Sigmoid colon (tissue), 7 donors: ENCODE results near the gene DNAJB7. TPM values are rescaled to one million over a fixed set of nuclear protein-coding genes. Genes with fewer than 3 reads are reported as not detected.

Experiments
- DNase-seq: peaks from one replicate; pipeline ENCODE4 v3.0.0-alpha.2; 2019
- H3K27ac ChIP-seq, 4 donors: fragments of 200-600 bp; sonication (generic); one replicate each; pipeline ENCODE4 v1.5.1; 2016 to 2019; ENCODE audit warnings: mild to moderate bottlenecking in 1 of 4
- H3K27me3 ChIP-seq, 3 donors: fragments of 200-600 bp; sonication (generic); one replicate each; pipeline ENCODE4 v1.5.1; 2019; ENCODE audit warnings: mild to moderate bottlenecking in 1 of 3
- H3K36me3 ChIP-seq, 4 donors: fragments of 200-600 bp; sonication (generic); one replicate each; pipeline ENCODE4 v1.5.1; 2016 to 2019
- H3K4me1 ChIP-seq, 4 donors: fragments of 200-600 bp; sonication (generic); one replicate each; pipeline ENCODE4 v1.5.1; 2017 to 2019
- H3K4me3 ChIP-seq, 4 donors: fragments of 200-600 bp; sonication (generic); one replicate each; pipeline ENCODE4 v1.5.1; 2017 to 2019; ENCODE audit warnings: mild to moderate bottlenecking in 2 of 4, moderate library complexity in 1 of 4
- H3K9me3 ChIP-seq, 4 donors: fragments of 200-600 bp in 3 of 4; sonication (generic) in 3 of 4; one replicate each; pipeline versions ENCODE4 v1.5.1 to v1.6.1; 2013 to 2019
- CTCF ChIP-seq, 4 experiments: fragments of 450-650 bp in 3 of 4; fragments of 200-600 bp in 1 of 4; IDR thresholded peaks; one replicate each; pipeline ENCODE4 v1.5.1; 2016 to 2019; ENCODE audit warnings: antibody characterized with exemption in 4 of 4, mild to moderate bottlenecking in 3 of 4, moderate library complexity in 2 of 4
- EP300 ChIP-seq, 4 donors: sonication (generic); formaldehyde crosslinking; IDR thresholded peaks; one replicate each; pipeline ENCODE4 v1.6.1; 2017; ENCODE audit warnings: antibody characterized with exemption in 4 of 4
- POLR2A ChIP-seq, 2 donors: fragments of 450-650 bp; IDR thresholded peaks; one replicate each; pipeline ENCODE4 v1.6.1; 2016; ENCODE audit warnings: antibody characterized with exemption in 2 of 2, mild to moderate bottlenecking in 2 of 2, moderate library complexity in 2 of 2
- POLR2AphosphoS5 ChIP-seq, 4 donors: sonication (generic); formaldehyde crosslinking; IDR thresholded peaks; one replicate each; pipeline ENCODE4 v1.6.1; 2017; ENCODE audit warnings: antibody characterized with exemption in 4 of 4
- WGBS, 2 donors: extraction: QIAGEN DNeasy Blood & Tissue Kit; methylation state at CpG; one replicate each; pipeline ENCODE4 v1.1.7; 2013; 5-methylcytosine and 5-hydroxymethylcytosine counted together
- intact Hi-C: fragments of 100-400 bp; cut with DNase I; formaldehyde crosslinking; loops from one replicate; pipeline ENCODE4 v1.15.1; 2023
- polyA plus RNA-seq, 3 donors: library from polyadenylated mRNA; stranded (reverse); fragments of 200-250 nt; gene quantifications; one replicate each; pipeline ENCODE4 v1.2.3, GENCODE V29; 2013
- total RNA-seq, 4 donors: library from RNA; depleted of rRNA; stranded (reverse); fragments of >200 nt; gene quantifications; one replicate each; pipeline ENCODE4 v1.1.0, GENCODE V29; 2016
- donor health status: healthy with polysubstance abuse.
- donor health status: Bipolar disorder and iron deficiency.
- donor health status: healthy.

DNAJB7 gene
- total and polyA plus RNA-seq, 7 donors = 0.07 to 0.60 TPM; not detected in 5

- H3K27me3 ChIP-seq = no peaks in the 10 kb centered on the region
- intact Hi-C loops = loop anchor here (5.0 kb wide), 2 partner anchors 38 to 137 kb away; partner anchors contain the start of genes ST13 and XPNPEP3
- WGBS, 2 donors = 5 to 10% methylated on average over 4 of the region's 4 CpGs
- no peak for DNase-seq
- H3K36me3 ChIP-seq = peaks cover 0 to 22% (median 3%) of the 10 kb centered on the region in 4 donors
- peak overlapping the region; percentile 78 to 82 (median 82) for H3K27ac ChIP-seq
- no peak for TF ChIP-seq POLR2A (IDR thresholded peaks at IDR 0.05)
- TF ChIP-seq POLR2AphosphoS5 (IDR thresholded peaks at IDR 0.05) = no peak
- no peak for TF ChIP-seq CTCF (IDR thresholded peaks at IDR 0.05)
- TF ChIP-seq EP300 (IDR thresholded peaks at IDR 0.05) = no peak
- H3K9me3 ChIP-seq = no peaks in the 10 kb centered on the region
- H3K4me3 ChIP-seq = peak overlapping the region; percentile 79 to 88 (median 86)
- peaks cover 0 to 29% (median 26%) of the 10 kb centered on the region in 4 donors for H3K4me1 ChIP-seq
These were observed 42.2 kb downstream of the DNAJB7 start for GRCh38 chr22:40819599-40820140.

- TF ChIP-seq POLR2AphosphoS5 (IDR thresholded peaks at IDR 0.05) (peak; percentile 68 to 87 (median 78)), EP300 (IDR thresholded peaks at IDR 0.05) (no peak), POLR2A (IDR thresholded peaks at IDR 0.05) (peak in 1 of 2 donors; percentile 50), CTCF (IDR thresholded peaks at IDR 0.05) (peak; percentile 33 to 53 (median 44))
- peaks cover 0 to 15% (median 1%) of the 10 kb centered on the region in 4 donors for H3K36me3 ChIP-seq
- no peaks in the 10 kb centered on the region for H3K9me3 ChIP-seq
- H3K27me3 ChIP-seq = no peaks in the 10 kb centered on the region
- H3K4me3 ChIP-seq = peak within 1 kb of the TSS; percentile 79 to 88 (median 86)
- peak within 1 kb of the TSS; percentile 78 to 82 (median 82) for H3K27ac ChIP-seq
- H3K4me1 ChIP-seq = peaks cover 0 to 29% (median 26%) of the 10 kb centered on the region in 4 donors
- intact Hi-C loops = loop anchor here (5.0 kb wide), 2 partner anchors 38 to 137 kb away; partner anchors contain the start of genes ST13 and XPNPEP3
- DNase-seq = peak; percentile 94
- WGBS, 2 donors = 0 to 1% methylated on average over 61 of the region's 61 CpGs
These were observed 42.9 kb downstream of the DNAJB7 start, which contains the start of gene SLC25A17 for GRCh38 chr22:40818747-40819598. Gene SLC25A17 (minus strand): TSS chr22:40819346. CDS start chr22:40819248, 98 bp downstream.

- intact Hi-C loops = loop anchor here (5.0 kb wide), 2 partner anchors 39 to 136 kb away; partner anchors contain the start of genes ST13 and XPNPEP3
- Histone ChIP-seq H3K4me3 (peak overlapping the region; percentile 79 to 88 (median 86)), H3K27me3 (no peaks in the 10 kb centered on the region), H3K36me3 (peaks cover 0 to 8% (median 0%) of the 10 kb centered on the region in 4 donors), H3K9me3 (no peaks in the 10 kb centered on the region), H3K27ac (peak overlapping the region in 2 of 4 donors; percentile 82), H3K4me1 (peaks cover 0 to 29% (median 26%) of the 10 kb centered on the region in 4 donors)
- 25 to 33% methylated on average over 14 of the region's 14 CpGs for WGBS, 2 donors
- DNase-seq = no peak
- TF ChIP-seq POLR2A (IDR thresholded peaks at IDR 0.05) = no peak
- no peak for TF ChIP-seq EP300 (IDR thresholded peaks at IDR 0.05)
- no peak for TF ChIP-seq POLR2AphosphoS5 (IDR thresholded peaks at IDR 0.05)
- TF ChIP-seq CTCF (IDR thresholded peaks at IDR 0.05) = no peak
These were observed 43.6 kb downstream of the DNAJB7 start for GRCh38 chr22:40818192-40818746.

GRCh38 chr22:40817737-40818136, 44.2 kb downstream of the DNAJB7 start:
- Histone ChIP-seq H3K9me3 (no peaks in the 10 kb centered on the region), H3K4me1 (peaks cover 0 to 29% (median 26%) of the 10 kb centered on the region in 4 donors), H3K4me3 (peak overlapping the region in 2 of 4 donors; percentile 86 to 88), H3K36me3 (peaks cover 0 to 2% (median 0%) of the 10 kb centered on the region in 4 donors), H3K27ac (no peak overlapping the region), H3K27me3 (no peaks in the 10 kb centered on the region)
- no peak for TF ChIP-seq CTCF (IDR thresholded peaks at IDR 0.05)
- no peak for TF ChIP-seq POLR2AphosphoS5 (IDR thresholded peaks at IDR 0.05)
- TF ChIP-seq POLR2A (IDR thresholded peaks at IDR 0.05) = no peak
- TF ChIP-seq EP300 (IDR thresholded peaks at IDR 0.05) = no peak
- WGBS, 2 donors = 89 to 91% methylated on average over 4 of the region's 4 CpGs
- DNase-seq = no peak
- intact Hi-C loops = loop anchor here (5.0 kb wide), 2 partner anchors 40 to 135 kb away; partner anchors contain the start of genes ST13 and XPNPEP3
